HPDE6-E6E7 (cell line): ENCODE data around the gene PCDH9.

Experiments
- DNase-seq: peaks from one replicate; pipeline ENCODE4 v3.0.0; 2011; ENCODE audit warnings: missing footprints; ENCODE audit errors: extremely low spot score

PCDH9 gene

DNA sequence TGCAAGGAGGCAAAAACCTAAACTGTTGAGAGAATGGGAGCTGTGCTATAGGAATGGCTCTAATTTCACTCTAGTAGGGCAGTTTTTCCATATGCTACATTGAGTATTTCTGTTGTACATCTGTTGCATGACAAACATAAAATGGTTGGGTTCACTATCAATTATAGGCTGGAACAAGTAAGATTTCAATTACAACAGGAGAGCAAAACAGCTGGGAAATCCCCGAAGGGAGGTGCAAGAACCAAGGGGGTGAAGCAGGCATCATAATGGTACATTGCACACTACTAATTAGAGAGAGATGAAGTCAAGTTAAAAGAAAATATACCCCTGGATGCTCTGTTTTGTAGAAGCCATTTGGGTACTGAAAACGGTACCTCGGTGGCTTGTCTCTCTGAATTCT, 389.5 kb downstream of the PCDH9 start:
- DNase-seq: no peak

DNA sequence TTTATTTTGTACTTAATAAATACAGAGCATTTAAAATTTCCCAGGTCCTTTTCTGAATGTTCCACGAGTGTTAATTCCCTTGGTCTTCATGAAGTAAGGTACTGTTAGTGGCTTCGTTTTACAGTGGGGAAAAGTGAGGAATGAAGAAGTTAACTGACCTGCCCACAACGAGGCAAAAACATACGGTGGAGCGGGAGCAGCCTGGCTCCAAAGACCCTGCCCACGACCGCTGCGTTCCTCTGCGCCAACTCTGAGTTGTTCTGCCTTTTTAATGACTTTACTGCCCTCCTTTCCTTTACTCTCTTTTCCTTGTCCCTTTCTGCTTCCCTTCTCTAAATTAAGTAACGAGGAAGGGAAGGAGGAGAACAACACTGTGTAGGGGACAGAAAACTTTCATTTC, 392.9 kb downstream of the PCDH9 start:
- no peak for DNase-seq

DNA sequence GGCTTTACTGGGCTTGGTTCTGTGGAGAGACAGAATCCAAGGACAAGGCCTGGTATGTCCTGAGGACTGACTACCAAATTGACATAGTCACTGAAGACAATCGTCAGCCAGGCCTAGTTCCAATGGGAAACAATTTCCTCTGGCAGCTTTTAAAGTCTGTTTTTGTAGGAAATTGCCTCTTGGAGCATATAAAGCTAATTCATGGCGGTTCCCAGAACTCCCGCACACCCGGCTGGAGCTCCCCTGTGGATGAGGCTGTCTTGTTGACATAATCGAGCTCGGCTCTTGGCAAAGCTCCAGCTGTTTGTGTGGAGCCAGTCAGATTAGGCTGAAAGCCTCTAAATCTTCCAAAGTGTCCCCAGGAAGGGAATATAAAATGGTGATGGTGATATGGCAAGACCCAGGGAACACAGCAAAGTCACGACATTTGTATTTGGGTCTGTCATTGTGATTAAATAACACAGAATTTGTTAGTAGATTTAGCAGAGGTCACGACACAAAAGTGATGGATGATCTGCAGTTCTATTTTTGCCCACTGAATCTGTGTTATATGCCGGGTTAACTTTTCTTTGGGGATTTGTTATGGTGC, 395.0 kb downstream of the PCDH9 start:
- no peak for DNase-seq

DNA sequence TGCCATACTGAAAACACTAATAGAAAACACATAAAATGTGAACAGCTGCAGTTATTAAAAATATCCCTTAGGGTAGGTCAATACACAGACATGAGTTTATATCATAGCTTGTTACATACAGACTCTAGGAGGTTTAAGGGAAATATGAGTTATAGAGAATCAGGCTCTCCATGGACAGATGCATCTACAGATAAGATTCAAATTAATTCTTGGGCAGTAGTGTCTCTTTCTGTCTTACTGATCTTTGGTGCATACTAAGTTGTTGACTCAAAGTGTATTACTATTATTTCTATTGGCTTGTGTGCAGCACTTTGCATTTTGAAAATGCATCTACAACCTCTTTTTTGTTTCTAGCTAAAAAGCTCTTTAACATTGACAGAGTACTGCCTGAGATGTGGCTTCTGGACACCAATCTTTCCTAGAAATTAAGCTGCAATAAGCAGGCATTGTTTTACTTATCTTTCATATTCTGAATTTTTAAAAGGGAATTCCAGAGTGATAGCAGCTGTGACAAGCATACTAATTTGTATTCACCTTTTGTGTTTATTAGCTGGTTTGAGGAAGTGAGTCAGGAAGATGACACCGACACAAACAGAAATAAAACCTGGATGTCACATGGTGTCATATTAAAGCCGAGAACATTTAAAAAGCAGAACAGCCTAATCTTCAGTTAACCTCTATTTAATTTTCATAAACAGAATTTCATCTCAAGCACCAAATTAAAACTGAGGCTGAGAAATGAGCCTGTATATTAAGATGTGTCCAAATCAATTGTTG, 399.0 kb downstream of the PCDH9 start:
- DNase-seq: no peak

DNA sequence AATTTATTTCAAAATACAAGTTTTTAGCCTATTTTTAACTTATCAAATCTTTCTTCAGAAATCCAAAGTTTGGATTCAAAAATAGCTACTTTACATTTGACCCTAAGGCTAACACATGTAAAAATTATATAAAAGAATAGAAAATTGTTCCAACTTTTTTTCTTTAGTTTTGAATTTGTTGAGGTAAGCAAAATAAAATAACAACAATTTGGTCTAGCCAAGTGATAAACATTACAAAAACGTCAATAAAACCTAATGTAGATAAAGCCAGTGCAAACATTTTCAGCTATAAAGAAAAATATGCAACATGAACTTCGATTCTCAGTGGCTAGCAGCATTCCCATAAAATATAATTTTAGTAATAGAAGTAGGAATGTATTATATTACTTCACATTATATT, 400.3 kb downstream of the PCDH9 start:
- DNase-seq: no peak

DNA sequence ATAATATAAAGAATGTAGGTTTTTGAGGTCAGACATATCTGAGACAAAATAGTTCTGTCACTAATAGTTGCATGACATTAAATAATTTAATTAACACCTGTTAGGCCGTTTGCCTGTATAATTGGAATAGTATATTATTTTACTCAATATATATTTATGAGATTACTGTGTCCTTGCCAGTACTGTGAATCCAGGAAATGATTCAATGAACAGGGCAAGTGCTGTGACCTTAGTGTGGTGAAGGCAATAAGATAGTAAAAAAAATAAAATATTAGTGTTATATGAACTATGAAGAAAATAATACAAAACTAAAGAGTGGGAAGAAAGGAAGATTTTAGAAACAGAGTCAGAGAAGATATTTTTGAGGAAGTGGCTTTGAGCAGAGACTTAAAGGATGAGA, 403.7 kb downstream of the PCDH9 start:
- DNase-seq: no peak

DNA sequence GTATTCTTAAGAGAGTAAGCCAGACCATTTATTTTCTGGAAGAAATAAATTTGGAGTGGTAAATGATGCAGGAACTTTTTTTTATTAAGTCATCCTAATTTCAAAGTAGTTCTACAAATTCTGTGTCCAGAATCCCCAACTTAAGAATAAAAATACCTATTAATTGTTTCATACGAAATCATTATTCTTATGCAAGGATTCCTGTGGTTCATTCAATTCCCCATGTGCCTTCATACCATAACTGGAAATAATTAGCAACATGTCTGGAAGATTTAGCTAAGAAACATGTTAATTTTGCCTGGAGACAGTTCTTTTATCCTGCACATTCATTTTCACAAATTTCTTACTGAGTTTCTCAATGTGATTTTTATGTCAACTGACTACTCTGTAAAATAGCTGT, 408.6 kb downstream of the PCDH9 start:
- no peak for DNase-seq

DNA sequence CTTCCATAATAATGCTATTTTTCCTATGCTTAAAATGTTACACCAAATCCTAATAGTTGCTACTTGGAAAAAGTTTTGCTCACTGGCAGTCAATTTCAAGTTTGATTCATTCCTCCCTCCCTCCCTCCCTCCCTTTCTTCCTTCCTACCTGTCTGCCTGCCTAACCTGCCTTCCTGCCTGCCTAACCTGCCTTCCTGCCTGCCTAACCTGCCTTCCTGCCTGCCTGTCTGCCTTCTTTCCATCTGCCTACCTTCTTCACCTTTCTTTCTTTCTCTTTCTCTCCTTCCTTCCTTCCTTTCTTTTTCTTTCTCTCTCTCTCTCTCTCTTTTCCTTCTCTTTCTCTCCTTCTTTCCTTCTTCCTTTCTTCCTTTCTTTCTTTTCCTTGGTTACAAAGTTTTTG, 418.7 kb downstream of the PCDH9 start:
- DNase-seq: no peak

DNA sequence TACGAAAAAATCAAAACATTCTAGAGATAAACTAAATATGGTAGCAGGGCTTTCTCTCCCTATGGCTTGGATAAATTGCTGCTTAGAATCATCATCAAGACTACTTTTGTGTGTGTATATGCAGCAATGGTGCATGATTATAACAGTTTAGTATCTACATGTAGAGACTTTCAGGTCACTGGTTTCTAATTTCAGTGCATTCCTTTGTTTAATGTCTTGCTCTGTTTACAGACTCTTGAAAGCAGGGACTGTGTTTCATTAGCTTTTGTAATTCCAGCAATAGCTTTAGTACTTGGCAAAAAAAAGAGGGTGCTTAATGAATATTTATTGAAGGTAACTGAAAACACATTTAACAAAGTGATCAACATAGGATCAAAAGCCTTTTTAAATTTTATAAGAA, 420.7 kb downstream of the PCDH9 start:
- DNase-seq: no peak

DNA sequence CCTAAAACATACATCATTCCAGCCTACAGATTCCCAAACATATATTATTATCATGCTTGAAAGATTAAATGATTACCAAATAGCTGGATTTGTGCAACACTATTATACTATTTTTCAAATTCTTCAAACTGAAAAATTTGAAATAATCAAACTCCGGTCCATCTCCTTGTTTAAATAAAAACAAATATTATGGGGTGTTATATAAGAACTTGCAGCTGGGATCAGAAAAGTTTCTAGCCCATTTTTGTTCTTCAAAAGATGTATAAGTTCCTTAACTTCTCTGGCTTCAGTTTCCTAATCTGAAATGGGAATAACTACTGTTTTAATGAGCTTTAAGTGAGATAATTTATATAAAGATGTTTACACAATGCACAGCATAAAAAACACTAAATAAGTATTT, 422.9 kb downstream of the PCDH9 start:
- no peak for DNase-seq

DNA sequence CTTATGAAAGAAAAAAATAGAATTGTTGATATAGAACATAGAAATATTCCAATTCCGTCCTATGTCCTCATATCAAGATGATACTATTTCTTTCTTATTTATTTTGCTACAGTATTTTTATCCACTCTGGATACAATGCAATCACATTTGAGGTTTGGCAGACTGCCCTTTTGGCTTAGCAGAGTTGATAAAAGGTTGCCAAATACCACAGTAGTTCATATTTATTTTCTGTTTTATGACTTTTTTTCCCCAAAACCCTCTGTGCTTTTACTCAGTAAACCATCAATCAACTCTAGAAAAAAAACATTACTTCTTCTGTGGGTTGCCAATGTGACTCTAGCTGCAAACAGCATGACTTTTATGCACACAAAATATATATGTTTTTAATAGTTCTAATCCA, 424.5 kb downstream of the PCDH9 start:
- no peak for DNase-seq

DNA sequence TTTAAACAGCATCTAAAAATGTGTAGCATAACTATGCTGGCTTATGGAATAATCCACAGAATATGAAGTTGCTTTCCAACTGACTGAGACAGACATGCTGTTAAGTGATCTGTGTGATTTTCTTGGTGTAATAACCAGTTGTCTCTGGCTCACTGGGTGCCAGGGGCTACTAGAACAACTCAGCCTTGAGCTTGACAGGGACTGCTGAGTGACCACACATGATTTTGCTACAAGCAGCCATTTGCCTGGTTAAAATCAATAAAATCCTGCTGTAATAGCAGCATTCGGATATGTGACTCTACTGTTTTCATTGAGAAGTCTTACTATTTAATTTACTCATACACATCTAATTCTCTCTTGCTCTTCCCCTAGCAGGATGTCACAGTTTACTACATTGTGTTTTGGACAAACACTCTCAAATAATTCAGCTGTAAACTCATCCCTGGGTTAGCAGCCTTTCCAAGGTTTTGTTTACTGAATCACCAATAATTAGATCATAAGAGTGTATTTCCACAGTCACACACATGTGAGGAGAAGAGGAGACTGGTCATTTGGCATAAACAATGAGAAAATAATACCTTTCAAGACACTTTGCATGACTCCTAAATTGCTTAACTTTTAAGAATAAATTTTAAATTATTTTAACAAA, 426.2 kb downstream of the PCDH9 start:
- DNase-seq: no peak

DNA sequence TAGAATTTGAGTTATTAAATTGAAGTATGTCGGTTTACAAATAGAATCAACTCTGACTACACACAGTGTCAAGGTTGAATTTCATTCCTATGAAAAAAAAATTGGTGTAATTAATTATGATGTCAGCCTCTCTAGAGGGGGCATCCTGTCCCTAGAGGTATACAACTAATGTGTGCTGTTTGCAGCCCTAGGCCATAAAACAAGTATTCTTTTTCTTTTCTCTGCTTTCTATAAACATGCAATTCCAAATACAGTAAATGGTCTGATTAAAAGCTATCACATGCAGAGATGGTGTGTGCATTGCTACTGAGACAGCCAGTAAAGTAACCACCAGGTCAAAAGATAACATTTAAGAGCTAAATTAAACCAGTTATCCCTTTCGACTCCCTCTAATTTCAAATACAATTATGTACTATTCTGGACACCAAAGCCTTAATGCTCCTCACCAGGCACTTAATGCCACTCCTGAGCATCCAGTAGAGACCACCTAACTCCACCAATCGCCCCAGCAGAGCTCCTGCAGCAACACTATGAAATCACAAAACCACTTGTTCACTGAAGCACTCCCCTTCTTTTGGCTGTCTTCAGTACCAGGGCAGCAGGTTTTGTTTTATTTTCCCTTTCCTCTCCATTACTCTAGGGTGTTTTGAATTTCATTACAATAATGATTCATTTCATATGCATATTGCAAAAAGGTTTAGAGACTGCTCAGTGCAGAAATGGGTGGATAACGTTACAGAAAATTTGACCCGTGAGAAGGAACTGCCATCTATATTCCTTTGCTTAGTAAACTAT, 426.9 kb downstream of the PCDH9 start:
- no peak for DNase-seq

DNA sequence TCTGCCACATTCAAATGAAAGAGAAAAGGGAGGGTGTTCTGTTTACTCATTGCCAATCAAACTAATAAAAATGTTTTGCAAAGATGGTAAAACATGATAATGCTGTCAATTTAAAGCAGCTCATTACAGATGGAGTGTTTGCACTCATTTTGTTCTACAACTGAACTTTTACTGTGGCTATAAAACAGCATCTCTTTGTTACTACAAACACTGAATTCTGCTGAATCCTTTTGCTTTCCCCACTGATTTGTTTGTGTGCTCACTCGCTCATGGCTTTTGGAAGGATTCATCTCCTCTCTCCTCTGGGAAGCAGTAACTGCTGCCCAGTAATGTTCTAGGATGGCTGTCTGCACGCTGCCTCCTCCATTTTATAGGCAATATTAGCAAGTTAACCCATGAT, 434.5 kb downstream of the PCDH9 start:
- no peak for DNase-seq

DNA sequence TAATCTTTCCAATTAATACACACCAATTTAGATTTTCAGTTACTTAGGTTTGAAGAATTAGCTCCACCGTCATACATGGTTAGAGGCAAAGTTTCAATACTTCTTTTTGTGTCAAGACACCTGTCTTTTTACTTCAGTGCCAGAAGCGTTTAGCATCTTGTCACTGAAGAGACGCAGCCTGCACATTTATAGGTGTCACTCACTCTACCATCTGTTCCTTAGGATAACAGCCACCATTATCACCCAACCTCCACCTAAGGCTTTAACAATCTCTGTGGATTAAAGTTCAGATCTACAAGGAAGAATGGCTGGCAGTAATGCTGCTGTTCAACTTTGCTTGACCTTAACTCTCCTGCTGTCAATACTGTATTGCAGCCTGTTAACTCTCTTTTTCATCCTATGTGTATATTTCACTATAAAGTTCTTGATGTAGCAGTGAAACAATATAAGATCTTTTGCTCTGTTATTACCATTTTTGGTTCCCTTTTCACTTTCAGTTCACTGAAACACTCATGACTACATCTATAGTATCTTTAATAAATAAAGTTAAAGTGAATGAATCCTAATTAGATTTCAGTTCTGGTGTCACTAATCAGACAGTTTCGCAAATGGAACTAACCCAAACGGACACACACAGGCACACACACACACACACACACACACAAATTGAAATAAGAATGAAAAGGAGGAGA, 435.6 kb downstream of the PCDH9 start:
- DNase-seq: no peak

DNA sequence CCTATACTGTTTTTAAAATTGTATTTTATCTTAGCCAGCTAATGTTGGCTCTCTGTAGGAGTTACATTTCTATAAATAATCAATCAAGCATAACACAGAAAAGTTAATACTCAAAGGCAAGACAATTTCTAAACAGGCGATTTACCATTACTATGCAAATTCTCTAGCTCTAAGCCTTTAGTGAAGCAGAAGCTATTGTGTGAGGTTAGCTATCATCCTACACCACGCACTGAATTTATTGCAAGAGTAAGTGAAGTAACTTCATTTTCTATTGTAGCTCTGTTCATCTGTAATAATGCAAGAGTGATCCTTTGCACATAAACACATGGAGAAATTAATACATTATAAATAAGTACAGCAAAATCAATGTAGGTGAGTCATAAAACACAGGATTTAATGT, 439.3 kb downstream of the PCDH9 start:
- no peak for DNase-seq

DNA sequence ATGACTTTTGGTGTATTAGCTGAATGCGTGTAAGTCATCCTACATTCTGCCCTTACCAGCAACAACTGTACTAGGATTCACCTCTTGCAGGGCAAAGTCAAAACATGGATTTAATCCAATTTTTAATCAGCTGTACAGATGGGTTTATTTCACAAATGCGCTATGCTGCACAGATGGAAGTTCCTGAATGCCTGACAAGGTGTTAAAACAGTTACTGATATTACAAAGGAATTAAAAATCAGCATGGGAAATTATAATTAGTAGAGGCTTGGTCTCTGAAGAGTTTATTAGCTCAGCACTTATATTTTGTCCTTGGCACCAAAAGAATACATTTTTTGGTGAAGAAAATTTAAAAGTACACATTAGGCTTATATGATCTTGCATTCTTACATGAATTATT, 448.9 kb downstream of the PCDH9 start:
- no peak for DNase-seq

DNA sequence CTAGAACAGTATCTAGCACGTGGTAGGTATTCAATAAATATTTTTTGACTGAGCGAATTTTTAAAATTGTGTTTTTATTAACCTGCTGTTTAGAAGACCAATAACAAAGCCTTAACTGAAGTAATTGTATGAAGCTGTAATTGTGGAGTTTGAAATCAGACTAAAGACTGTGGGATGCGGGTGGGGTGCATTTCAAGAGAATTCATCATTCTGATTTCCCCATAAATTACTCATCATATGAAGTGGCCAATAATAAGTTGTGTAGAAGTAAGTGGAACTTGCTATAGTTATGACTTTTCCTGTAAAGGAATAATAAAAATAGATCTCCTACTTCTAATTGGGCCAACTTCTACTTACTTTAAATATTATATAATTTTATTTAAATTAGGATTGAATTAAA, 449.3 kb downstream of the PCDH9 start:
- peak; percentile 7 for DNase-seq

DNA sequence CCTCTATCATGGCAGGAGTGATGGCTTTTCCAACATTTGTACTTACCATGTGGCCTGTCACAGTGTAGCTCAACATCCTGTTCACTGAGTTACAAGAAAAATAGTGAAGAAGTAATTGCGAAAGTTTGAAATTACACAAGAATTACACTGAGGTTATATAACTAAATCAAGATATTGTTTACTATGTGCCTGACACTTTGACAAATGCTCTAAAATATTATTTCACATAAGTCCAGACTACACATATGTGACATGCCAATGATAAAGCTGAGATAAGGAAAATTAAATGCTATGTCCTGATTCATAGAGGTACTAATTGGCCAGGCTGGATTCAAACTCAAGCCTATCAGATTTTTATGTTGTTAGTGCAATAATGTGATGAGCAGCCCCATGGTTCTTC, 451.7 kb downstream of the PCDH9 start:
- DNase-seq: no peak

DNA sequence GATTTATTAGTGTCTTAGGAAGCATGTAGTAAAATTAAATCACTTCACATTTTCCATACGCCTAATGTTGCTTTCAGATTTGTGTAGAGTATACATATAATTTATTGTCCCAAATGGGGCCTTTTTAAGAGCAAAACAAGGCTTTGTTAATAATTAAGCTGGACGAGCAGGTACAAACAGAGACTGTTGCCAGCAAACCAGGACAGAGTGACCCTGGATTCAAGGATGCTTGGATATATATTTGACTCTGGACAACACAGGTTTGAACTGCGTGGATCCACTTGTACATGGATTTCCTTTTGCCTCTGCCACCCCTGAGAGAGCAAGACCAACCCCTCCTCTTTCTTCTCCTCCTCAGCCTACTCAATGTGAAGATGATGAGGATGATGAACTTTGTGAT, 454.9 kb downstream of the PCDH9 start:
- DNase-seq: no peak

DNA sequence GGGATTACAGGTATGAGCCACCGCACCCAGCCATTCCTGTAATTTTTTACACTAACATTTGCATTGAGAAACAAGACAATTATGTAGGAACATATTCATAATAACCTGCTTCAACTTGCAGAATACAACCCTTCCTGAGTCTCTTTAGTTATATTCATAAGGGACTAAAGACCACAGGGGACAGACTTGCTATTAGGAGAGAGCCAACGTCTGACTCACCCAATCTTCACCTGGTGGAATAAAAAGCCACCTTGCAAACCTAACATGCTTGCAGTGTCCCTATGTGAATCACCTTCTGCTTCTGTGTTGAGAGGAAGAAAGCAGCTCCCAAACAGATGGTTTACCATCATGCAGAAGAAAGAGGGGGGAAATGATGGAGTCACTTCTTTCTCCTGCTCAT, 456.1 kb downstream of the PCDH9 start:
- DNase-seq: no peak

DNA sequence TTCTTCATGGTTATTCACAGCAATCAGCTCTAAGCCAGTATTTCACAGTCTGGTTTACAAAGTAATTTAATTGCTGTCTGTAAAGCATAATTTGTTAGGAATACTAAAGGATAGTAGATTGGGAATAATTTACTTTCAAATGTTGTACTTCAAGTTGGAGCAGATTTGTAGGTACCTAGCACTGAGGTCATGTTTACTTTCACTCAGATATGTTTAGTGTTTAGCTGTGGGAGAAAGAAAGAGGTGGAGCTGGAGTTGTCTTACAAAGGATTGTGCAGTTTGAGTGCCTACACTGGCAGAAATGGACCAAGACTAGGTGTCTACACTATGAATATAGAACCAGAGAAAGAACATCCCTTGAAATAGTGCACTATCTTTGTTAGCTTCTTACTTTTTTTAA, 464.6 kb downstream of the PCDH9 start:
- no peak for DNase-seq
